Central memory CD4-positive, alpha-beta T cell (primary cell): Measurements from ENCODE around the gene LRRC2.
"Not testable (repeated sequence)": the region's sequence is repeated elsewhere in the genome, so short reads cannot be mapped to it uniquely, and the experiment has no call there.

Source experiments
- DNase-seq: peaks from one replicate; pipeline ENCODE4 v3.0.0; 2022
- total RNA-seq, 3 experiments: gene quantifications; one replicate each; lab custom pipeline; 2026; lab: John Stamatoyannopoulos, UW

Gene LRRC2, protein sequence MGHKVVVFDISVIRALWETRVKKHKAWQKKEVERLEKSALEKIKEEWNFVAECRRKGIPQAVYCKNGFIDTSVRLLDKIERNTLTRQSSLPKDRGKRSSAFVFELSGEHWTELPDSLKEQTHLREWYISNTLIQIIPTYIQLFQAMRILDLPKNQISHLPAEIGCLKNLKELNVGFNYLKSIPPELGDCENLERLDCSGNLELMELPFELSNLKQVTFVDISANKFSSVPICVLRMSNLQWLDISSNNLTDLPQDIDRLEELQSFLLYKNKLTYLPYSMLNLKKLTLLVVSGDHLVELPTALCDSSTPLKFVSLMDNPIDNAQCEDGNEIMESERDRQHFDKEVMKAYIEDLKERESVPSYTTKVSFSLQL
- total RNA-seq, result 0.21 to 17.8 (median 1.2) reads per million in 3 experiments

DNA sequence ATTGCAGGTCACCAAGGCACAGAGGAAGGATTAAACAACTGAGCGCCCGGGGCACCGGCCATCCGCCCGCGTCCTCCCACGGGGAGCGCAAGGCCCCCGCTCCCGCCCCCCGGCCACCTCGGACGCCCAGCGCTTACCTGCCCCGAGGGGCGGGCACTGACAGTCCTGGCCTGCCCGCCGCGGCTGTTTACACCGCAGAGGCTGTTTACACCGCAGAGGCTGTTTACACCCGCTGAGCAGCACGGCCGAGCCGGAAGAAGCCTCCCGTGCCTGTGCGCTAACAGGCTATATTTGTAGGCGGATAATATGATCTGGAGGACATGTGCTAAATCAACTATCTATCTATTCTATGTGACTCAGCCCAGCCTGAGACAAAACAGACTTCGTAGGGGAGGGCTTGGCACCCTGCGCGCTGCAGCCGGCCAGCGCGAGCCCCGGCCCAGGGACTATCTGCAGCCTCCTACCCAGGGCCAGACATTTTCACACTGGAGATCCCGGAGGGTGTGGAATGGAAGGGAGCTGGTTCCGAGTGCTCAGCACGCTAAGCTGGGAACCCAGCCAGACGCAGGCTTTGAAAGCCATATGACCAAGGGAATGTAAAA is at the start of gene LRRC2:
TSS of gene LRRC2 (minus strand) at position 263 of the 602 bp plus-strand sequence. CDS start 14,711 bp downstream, outside the sequence.
- peak; percentile 12 for DNase-seq

DNA sequence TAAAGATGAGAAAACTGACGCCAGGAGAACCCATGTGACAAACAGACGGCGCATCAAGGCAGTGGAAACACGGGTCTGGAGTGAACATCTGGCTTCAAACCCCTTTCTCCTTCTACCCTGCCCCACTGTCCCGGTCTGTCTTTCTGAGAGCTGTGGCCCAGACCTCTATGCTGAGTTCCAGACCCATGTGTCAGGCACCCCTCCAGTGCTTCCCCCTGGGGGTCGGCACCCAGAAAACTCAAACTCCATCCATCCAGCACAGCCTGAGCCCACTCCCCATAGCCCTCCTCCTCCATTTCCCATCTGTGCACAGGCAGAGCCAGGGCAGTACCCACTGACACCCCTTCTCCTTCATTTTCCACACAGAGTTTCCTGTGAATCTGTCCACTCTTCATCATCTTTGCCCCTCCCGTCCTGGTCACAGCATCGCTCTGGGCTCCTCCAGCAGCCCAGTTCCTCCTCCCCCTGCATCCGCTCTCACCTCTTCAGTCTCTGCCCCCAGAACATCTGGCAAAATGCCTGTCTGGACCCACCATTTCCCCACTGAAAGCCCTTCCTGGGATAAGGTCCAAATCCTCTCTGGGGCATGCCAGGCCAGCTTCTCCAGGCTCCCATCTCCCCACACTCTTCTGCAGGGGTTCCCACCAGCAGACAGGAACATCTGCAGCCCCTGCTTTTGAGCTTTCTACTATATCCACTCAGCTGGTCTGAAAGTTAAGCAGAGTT is 49.1 kb upstream of the LRRC2 start:
- DNase-seq, result no peak

DNA sequence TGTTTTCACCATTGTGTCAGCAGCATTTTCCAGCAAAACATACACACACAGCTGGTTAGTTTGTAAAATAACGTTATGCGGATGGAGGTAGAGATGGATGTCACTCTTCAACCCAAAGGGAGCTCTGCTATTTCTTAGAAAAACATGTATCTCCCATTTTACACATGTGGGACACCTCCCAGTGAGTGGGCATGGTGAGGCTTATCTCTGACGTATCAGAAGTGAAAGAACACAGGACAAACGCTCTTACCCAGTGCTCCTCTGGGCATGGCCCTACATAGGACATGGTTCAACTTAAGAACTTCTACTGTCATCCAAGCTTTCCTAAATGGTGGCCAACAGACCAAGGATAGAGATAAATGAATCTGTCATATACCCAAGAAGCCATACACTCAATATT is 48.3 kb upstream of the LRRC2 start:
- DNase-seq, result no peak

DNA sequence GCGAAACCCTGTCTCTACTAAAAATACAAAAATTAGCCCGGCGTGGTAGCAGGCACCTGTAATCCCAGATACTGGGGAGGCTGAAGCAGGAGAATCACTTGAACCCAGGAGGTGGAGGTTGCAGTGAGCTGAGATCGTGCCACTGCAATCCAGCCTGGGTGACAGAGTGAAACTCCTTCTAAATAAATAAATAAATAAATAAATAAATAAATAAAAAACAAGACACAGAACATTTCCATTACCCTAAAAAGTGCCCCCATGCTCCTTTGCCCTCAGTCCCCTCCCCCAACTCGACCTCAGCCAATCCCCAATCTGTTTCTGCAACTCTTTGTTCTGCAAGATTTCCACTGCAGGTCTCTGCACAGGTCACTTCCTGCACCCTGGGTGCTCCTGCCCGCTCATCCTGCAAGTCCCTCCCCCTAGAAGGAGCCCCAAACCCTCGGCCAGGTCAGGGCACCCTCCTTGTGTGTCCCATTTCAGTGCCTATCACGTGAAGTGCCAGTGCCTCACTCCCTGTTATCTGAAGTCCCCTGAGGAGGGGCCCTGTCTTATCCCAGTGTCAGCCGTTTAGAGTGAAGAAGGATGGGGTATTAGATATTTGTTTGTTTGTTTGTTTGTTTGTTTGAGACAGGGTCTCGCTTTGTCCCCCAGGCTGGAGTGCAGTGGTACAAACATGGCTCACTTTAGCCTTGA is 47.4 kb upstream of the LRRC2 start:
- no peak for DNase-seq

DNA sequence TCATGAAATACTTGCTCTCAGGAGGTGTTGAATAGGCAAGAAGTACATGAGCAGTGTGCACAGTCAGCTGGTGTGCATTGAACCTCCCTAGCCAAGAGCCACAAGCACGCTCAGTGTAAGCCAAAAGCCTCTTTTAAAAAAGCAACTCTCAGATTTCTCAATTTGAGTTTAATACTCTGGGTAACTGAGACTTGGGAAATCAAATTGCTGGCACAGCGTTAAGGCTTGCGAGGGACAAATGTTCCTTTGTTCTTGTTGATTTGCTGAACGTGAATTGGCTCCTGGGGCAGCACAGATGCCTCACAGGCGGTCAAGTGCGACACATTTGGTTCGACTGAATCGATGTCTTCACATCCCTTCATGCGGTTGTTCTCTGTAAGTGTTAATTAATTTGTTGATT is 46.2 kb upstream of the LRRC2 start, which contains the start of gene FAM240A:
TSS of gene FAM240A (plus strand) at position 202 of the 400 bp plus-strand sequence. CDS start at position 361, 159 bp downstream.
- DNase-seq, result no peak

DNA sequence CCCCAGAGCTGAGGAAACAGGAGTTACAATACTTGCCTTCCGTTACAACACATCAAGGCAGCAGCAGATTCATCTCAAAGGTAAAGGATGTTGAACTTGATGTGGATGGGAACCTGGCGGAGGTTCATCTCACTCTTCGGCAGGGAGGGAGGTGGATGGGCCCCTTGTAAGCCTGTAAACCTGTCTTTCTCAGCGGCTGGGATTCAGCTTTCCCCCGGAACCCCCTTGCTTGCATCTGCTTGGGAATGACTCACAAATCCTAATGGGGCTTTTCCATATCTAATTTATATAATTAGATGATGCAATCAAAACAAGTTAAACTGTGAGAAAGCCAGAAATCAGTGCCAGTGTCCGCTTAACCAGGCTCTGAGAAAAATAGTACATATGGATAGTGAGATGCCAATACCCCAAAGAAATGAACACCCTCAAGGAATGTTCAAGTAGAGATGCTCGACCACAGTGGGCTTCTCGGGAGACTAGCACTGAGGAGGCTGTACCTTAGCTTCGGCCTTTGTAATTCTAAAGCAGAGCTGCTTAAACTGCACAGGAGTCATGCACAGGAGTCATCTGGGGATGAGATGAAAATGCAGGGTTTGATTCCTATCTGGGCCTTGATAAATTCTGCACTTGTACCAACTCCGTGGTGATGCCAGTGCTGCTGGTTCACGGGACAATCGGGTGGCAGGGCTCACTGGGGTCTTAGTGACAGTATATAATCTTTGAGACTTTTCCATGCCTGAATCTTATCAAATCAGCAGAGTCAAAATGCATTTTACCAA is 44.0 kb upstream of the LRRC2 start:
- no peak for DNase-seq

DNA sequence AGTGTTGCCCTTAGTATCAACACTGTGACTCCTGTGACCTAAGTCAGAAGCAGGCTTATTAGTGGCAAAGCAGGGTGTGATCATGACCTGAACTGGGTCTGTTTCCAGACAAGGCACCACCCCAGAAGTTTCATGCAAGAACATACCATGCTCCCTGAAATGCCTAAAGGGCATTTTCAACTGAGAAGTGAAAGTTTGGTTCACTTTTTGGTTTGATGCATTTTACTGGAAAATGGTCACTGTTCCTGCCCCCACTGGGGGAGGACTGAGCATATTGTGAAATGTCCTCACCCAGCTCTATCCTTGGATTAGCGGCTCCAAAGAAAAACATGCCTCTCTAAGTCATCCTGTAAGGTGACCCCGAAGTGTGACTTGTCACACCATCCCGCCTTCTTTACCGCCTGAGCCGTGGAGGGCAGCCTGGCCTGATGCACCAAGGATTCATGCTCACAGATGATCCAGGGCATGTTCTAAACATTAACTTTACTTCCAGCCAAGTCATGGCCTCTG is 43.2 kb upstream of the LRRC2 start:
- no peak for DNase-seq

DNA sequence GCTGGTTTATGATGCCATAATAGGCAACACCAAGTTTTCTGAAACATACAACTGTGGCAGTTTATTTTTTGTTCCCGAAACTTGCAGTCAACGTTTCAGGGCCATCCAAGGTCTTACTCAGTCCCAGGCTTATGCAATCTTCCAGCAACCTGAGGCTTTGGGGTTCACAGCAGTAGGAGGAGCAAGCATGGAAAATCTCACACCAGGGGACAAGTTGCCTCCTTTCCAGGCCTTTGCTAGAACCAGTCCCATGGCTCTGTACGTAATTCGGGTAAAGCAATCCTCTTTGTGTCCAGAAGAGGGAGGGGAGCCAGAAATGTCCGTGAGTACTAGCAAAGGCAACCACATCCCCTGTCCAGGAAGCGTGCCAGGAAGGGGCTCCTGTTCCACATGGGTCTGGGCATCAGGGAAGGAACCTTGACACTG is 41.5 kb upstream of the LRRC2 start:
- DNase-seq, result no peak

DNA sequence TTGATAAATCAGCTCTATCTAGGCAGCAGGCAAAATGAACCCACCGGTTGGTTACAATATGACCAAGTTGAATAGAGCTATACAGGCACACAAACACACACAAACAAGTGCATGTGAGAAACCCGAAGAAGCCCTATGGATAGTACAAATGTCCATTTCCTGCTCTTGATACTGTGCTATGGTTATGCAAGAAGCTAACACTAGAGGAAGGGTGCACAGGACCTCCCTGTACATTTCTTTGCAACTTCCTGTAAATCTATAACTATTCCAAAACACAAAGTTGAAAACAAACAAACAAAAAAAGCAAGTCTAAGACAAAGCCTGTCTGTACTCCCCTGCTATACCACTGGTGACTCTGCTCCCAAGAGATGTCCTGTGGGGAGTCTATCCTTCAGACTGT is 38.0 kb upstream of the LRRC2 start:
- DNase-seq, result no peak

DNA sequence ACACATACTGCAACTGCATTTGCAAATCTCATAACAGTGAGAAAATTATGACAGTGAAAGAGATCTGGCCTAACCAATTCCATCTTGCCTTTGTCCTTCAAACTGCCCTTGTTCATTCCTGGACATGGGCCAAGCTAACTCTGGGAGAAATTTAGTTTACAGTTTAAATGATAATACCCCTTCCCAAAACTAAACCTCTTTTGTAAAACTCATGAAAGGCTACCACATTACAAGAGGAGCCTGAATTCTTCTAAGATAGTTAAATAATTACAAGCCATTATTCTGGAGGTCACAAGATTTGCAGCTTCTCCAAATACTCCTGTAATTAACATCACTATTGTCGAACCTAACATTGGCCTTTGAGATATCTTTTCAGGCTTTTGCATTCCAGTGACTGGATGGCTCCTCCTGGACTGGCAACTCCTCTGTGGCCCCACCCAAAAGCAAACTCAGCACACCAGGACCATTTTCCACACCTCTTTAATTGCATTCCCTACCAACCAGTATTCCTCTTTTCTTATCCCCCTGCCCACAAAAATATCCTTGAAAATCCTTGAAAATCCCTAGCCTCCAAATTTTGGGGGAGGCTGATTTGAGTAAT is 37.4 kb upstream of the LRRC2 start:
- DNase-seq, result no peak

DNA sequence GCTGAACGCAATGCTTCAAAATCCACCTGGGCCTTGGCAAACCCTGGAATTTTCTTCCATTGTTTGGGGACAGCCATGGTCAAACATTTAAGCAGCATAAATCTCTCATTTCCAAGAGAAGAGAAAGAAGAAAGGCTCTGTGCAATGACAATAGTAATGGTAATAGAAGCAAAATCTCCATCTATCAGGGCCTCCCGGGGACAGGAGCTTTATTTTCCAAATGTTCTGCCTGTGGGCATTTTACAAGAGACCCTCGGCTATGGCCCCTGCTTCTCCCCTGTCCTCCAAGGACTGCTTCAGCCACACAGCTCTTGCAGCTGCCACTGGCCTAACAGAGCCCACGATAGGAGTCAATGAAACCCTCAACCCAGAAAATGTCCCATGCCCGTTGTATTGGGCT is 33.5 kb upstream of the LRRC2 start:
- no peak for DNase-seq

DNA sequence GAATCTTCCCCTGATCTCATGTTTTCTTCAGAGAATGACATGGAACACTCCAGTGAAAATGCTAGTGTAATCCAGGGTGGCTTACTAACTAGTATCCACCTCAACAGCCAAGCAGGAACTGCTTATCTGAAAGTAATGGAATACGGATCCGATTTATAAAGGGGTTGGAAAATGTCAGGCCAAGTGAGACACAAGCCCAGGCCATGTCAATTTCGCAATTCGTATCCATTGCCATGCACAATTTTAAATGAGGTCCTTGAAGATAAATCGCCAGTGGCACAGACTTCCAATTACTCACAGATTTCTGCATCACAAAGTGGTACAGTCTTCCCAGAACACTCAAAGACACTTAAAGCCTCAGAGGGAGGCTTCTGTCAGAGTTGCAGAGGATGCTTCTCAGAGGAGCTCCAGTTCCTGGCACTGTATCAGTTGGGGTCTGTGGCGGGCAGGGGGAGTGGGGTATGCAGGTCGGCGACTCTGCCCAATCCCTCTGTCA is 29.8 kb upstream of the LRRC2 start:
- DNase-seq, result no peak

DNA sequence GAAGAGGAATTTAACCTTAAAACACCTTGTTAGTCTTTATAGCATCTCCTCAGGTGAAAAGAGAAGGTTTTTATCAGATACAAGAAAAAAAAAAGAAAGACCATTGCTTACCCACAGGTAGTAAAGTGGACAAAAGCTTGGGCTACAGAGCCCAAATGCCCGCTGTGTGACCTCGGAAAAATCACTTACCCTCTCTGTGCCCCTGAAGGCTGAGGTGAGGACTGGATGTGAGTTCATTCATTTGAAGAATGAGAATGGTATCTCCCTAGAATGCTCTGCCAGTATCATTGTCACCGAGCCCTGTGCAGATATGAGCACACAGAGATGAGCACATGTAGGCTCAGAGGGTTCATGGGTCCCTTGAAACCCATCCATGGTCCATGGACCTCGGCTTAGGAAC is 28.6 kb upstream of the LRRC2 start:
- no peak for DNase-seq

DNA sequence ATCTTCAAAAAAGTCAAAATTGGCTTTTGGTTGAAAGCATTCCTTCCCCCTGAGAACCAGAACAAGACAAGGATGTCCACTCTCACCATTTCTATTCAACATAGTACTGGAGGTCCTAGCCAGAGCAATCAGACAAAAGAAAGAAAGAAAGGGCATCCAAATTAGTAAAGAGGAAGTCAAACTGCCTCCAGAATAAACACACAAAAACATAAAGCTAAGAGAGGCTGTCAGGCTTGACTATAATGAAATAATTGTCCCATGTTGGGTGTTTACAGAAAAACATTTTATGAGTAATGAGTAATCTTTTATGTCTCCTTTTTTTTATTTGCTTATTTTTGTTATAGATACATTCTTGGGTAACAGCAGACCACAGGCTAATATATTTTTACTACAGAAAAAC is 27.9 kb upstream of the LRRC2 start:
- no peak for DNase-seq

DNA sequence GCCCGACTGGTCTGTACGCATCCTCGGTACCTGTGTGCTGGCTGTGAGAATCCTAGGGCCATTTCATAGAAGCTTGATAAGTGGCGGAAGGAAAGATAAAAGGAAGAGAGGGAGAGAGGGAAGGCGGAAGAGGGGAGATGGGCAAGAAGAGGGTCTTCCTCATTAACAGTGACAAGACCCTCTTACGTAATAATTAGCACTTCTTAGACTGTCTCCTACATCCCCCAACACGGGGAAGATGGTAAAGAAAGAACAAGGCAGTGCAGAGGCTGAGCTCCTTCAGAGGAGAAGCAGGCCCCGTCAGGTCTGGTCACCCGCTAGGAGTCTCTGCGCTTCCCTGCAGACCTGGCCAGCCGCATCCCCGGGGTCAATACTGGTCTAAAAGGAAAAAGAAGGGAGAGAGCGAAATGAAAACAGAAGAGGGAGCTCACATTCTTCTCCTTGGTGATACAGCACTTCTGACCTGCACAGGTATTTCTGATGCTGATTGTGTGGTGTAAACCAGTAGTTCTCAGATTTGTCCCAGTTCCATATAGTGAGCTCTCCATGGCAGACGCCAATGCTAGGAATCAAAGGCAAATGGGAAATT is 27.3 kb upstream of the LRRC2 start:
- DNase-seq, result no peak

DNA sequence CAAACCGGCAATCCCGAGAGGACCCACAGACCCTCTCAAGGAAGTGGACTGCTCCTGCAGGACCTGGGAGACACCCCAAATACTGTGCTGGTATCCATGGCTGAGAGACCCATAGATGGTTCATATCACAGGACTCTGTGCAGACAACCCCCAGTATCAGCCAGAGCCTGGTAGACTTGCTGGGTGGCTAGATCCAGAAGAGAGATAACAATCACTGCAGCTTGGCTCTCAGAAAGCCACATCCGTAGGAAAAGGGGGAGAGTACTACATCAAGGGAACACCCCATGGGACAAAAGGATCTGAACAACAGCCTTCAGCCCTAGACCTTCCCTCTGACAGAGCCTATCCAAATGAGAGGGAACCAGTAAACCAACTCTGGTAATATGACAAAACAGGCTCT is 21.2 kb upstream of the LRRC2 start:
- DNase-seq, result not testable (repeated sequence)

DNA sequence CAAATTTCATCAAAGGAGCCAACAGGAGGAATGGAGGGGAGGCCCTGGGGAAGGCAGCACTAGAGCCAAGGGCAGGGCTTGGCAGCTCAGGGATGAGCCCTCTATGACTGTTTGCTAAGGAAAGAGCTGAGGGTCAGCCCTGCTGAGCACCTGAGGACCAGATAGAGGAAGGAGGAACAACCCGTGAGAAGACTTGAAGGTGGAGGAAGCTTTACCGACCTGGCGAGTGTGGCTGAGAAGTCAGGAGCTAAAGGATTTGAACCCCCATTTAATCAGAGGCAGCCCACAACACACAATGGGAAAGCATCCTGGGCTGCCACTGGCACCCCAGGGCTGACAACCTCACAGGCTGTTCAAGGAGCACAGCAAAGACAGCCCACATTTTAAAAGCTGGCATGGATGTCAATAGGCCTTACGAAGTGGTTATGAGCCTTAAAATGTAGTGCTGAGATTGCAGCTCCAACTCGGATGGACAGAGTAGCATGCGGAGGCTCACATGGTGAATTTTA is 20.7 kb upstream of the LRRC2 start:
- no peak for DNase-seq

DNA sequence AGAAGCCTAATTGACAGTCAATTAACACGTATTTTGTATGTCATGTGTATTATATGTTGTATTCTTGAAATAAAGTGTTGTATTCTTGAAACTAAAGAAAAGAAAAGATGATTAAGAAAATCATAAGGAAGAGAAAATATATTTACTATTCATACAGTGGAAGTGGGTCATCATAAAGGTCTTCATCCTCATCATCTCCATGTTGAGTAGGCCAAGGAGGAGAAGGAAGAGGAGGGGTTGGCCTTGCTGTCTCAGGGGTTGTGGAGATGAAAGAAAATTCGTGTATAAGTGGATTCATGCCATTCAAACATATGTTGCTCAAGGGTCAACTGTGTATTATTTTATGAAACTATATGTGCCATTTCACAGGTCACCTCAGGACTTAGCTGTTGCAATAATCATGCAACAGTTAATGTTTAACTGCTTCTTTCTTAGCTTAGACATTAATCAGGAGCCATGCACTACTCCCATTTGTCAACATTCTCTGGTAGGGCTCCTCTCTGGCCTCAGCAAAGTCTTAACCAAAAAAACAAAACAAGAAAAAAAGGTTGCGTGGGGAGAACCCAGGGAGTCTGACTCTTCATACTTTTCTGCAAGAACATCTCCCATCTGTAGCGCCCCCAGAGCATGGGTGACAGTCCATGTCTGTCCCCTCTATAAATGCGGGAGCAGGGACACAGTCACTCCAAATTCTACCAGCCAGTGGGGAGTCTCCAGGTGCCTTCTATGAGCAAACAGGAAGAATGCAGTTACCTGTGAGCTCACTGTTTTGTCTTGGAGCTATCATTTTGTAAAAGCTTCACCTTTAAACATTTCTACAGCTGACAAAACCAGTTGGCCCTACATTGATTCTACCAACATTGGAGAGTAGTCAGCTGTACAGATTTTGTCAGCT is 19.9 kb upstream of the LRRC2 start:
- DNase-seq, result no peak

DNA sequence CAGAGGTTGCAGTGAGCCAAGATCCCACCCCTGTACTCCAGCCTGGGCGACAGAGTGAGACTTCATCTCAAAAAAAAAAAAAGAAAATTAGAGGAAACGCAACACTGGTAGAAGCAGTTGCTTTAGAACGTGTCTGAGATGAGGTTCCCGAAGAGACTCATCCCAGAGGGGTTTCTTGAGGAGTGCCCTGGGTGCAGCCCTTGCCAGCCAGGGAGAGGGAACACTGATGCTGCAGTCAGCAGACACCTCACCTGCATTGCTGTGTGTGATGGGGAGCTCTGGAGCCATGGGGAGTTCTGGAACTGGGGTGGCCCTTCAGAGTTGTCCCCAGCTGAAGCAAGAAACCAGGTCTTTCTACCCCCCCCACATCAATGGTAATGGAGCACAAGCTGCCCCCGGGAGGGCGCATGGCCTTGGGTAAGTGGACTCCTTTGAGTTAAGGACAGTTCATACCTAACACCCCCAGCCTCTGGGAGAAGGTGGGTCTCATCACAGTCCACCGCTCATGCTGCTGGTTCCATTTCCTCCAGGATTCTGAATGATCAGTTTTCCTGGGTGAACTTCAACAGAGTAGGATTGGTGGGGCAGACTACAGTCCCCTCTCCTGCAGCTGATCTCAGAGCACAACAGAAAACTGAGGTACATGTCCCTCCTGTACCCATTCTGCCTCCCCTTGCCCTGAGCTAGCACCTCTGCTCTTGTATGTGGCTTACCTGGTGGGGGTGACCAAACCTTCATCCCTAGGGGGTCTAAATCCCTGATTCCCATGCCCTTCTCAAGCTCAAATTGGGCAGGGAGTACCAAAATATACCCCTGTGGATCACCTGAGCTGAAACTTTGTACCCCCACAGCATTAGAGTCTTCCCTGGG is 18.7 kb upstream of the LRRC2 start:
- DNase-seq, result no peak
